Skeletal muscle satellite cell (primary cell): ENCODE data around the gene KCNA2.

Source experiments
- H3K27me3 ChIP-seq: 2 replicates; pipeline ENCODE4 v1.7.0; 2013; ENCODE audit warnings: low read length; ENCODE audit not compliant: control insufficient read depth, insufficient read depth
- H3K36me3 ChIP-seq: 2 replicates; pipeline ENCODE4 v1.7.0; 2013; ENCODE audit warnings: mild to moderate bottlenecking, control low read depth, low read length; ENCODE audit not compliant: insufficient read depth
- H3K4me1 ChIP-seq: 2 replicates; pipeline ENCODE4 v1.7.0; 2013; ENCODE audit warnings: low read length; ENCODE audit not compliant: control insufficient read depth, insufficient read depth
- H3K4me2 ChIP-seq: 2 replicates; pipeline ENCODE4 v1.7.0; 2013; ENCODE audit warnings: mild to moderate bottlenecking, low read length
- H3K4me3 ChIP-seq: 2 replicates; pipeline ENCODE4 v1.7.0; 2013; ENCODE audit warnings: low read length
- H3K9ac ChIP-seq: 2 replicates; pipeline ENCODE4 v1.7.0; 2013; ENCODE audit warnings: mild to moderate bottlenecking, low read depth, low read length, moderate library complexity
- H3K9me3 ChIP-seq: replicated peaks from 2 replicates; pipeline ENCODE4 v1.7.0; 2013; ENCODE audit warnings: mild to moderate bottlenecking, control low read depth, low read length

The KCNA2 gene

DNA sequence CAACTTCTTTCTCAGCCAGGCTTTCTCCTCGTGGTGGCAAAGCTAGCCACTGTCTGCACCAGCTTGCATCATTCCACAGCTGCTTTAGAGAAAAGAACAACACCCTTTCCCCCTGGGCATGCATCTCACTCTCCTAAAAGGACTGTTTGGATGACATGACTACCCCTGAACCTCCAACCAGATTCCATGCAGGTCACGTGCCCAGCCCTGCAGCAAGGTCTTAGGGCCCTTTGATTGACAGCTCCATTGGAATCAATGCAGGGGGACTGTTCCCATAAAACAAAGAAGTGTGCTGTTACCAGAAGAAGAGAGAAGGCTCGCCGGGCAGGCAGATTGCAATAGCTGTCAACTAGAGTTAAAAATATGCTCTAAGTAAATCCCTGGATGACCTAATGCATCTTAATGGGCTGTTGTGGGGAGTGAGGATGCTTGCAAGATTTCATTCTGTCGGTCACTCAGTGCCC lies 24.4 kb downstream of the KCNA2 start:
- H3K4me1 ChIP-seq = no peaks in the 10 kb centered on the region
- no peak overlapping the region for H3K4me3 ChIP-seq
- H3K27me3 ChIP-seq = peaks cover 18% of the 10 kb centered on the region
- H3K9me3 ChIP-seq = no peaks in the 10 kb centered on the region
- no peak overlapping the region for H3K4me2 ChIP-seq
- H3K9ac ChIP-seq = no peak overlapping the region
- no peaks in the 10 kb centered on the region for H3K36me3 ChIP-seq

DNA sequence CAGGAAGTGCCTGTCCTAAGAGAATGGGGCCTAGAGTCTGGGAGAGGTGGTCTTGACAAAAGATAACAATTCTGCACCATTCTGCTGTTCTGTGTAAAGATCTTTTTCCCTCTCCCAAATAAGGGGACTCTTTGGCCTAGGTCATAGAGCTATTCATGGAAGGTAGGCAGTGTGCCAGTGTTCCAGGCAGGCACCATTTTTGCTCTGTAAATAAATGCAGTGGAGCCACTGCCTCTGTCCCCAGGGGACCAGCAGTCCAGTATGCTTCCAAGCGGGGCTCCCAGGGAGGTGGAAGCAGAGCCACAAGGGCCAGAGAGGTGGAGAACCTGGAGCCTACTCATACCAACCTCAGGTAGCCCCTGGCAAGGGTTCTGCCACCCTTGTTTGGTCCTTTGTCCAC lies 25.9 kb downstream of the KCNA2 start:
- H3K4me3 ChIP-seq = no peak overlapping the region
- H3K9me3 ChIP-seq = no peaks in the 10 kb centered on the region
- no peak overlapping the region for H3K9ac ChIP-seq
- H3K27me3 ChIP-seq = peaks cover 18% of the 10 kb centered on the region
- no peak overlapping the region for H3K4me2 ChIP-seq
- H3K4me1 ChIP-seq = no peaks in the 10 kb centered on the region
- H3K36me3 ChIP-seq = no peaks in the 10 kb centered on the region

DNA sequence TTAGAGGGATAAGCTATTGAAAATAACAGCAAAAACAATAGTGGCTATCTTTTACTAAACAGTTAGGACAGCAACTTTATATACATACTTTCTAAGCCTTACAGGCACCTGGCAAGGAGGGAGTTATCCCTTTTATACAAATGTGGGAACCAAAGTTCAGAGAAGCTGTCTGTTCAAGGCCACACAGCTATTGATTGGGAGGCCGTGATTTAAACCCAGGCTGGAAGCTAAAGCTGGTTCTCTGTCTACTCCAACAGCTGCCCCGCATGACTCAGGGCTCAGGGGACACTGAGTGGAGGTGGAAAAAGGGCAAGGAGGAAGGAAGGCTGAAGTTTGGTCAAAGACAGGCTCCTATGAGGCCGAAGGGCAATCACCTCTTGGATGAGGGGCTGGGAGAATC lies 26.7 kb downstream of the KCNA2 start:
- Histone ChIP-seq H3K4me2 (no peak overlapping the region), H3K27me3 (peaks cover 18% of the 10 kb centered on the region), H3K4me3 (no peak overlapping the region), H3K9me3 (no peaks in the 10 kb centered on the region), H3K36me3 (no peaks in the 10 kb centered on the region), H3K9ac (no peak overlapping the region), H3K4me1 (no peaks in the 10 kb centered on the region)

DNA sequence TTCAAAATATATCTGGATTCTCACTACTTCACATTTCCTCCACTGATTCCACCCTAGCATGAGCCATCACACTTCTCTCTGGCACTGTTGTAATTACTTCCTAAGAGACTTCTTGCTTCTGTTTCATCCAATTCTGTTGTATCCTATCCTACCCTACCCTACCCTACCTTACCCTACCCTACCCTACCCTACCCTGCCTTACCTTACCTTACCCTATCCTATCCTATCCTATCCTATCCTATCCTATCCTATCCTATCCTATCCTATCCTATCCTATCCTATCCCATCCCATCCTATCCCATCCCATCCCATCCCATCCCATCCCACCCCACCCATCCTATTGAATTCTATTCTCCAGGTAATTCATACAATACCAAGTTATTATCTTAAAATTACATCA lies 29.7 kb downstream of the KCNA2 start:
- H3K27me3 ChIP-seq = peaks cover 4% of the 10 kb centered on the region
- H3K9me3 ChIP-seq = no peaks in the 10 kb centered on the region
- no peaks in the 10 kb centered on the region for H3K36me3 ChIP-seq
- no peak overlapping the region for H3K4me2 ChIP-seq
- H3K9ac ChIP-seq = no peak overlapping the region
- H3K4me3 ChIP-seq = no peak overlapping the region
- no peaks in the 10 kb centered on the region for H3K4me1 ChIP-seq

DNA sequence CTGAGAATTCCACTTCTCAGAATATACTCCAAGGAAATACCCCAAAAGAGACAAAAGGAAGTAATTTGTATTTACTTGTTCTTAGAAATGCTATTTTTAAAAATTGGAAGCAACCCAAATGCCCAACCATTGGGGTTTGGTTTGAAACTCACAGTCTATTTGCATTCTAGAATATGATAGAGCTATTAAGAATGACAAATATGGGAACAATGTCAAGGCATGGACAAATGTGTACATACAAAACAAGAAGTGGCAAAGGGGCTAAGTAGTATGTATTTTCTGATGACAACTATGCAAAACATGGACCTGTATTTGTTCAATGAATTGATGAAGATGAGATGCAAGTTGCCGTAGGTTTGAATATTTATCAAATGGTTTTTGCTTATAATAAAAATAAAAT lies 32.8 kb downstream of the KCNA2 start:
- no peaks in the 10 kb centered on the region for H3K36me3 ChIP-seq
- no peak overlapping the region for H3K4me3 ChIP-seq
- H3K4me1 ChIP-seq = no peaks in the 10 kb centered on the region
- no peak overlapping the region for H3K9ac ChIP-seq
- H3K4me2 ChIP-seq = no peak overlapping the region
- peaks cover 4% of the 10 kb centered on the region for H3K27me3 ChIP-seq
- H3K9me3 ChIP-seq = no peaks in the 10 kb centered on the region

DNA sequence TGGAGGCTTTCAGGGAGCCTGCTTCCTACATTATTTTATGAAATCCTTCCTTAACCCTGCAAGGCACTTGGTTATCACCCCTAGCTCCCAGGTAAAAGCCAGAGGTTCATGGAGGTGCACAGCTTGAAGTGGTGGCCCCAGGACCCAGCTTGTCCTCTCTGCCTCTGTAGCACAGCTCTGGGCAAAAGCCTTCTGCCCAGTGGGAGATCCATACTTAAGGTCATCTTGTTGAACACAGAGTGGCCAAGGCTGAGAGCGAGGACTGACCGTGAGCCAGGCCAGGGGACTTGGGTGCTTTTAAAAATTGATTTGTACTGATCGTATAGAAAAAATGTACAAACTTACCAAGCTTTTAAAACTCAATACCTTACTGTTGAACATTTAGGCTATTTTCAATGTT lies 33.4 kb downstream of the KCNA2 start:
- no peak overlapping the region for H3K4me2 ChIP-seq
- H3K4me1 ChIP-seq = no peaks in the 10 kb centered on the region
- H3K9me3 ChIP-seq = no peaks in the 10 kb centered on the region
- no peaks in the 10 kb centered on the region for H3K36me3 ChIP-seq
- no peak overlapping the region for H3K9ac ChIP-seq
- H3K4me3 ChIP-seq = no peak overlapping the region
- H3K27me3 ChIP-seq = peaks cover 4% of the 10 kb centered on the region

DNA sequence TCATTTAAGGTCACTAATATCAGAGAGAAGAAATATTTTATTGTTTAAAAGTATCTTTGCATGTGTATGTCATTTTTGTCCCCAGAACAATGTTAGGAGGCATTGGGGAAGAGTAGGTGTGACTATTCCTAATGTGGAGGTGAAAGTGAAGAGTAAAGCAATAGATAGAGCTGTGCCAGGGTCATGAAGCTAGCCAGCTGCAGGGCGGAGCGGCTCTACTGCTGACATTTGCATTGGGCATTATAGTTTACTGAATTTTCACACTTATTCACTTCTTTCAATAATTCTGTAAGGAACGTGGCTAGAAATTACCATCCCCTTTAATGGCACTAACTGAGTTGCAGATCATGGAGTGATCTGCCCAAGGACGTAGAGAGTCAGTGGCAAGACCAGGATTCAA lies 35.3 kb downstream of the KCNA2 start:
- no peak overlapping the region for H3K4me3 ChIP-seq
- H3K4me2 ChIP-seq = no peak overlapping the region
- no peaks in the 10 kb centered on the region for H3K9me3 ChIP-seq
- H3K4me1 ChIP-seq = no peaks in the 10 kb centered on the region
- no peaks in the 10 kb centered on the region for H3K36me3 ChIP-seq
- H3K27me3 ChIP-seq = peaks cover 4% of the 10 kb centered on the region
- H3K9ac ChIP-seq = no peak overlapping the region

DNA sequence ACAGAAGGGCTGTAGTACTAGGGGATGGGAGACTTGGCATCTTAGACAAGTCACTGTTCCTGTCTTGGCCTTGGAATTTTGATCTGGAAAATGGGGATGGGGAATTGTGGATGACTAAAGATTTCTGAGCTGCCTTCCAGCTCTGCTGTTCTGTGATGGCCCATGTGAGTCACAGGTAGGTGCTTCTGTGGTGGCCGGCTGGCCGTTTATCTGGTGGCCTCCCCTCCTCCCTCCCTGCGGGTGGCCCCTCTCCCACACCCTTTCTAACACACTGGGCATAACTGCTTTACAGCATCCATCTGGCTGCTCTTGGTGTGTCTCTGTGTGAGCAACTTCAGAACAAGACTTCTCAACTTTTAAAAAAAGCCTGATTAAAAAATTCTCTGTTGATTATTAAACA lies 35.9 kb downstream of the KCNA2 start:
- no peaks in the 10 kb centered on the region for H3K9me3 ChIP-seq
- H3K4me2 ChIP-seq = no peak overlapping the region
- H3K4me3 ChIP-seq = no peak overlapping the region
- H3K4me1 ChIP-seq = no peaks in the 10 kb centered on the region
- H3K27me3 ChIP-seq = peaks cover 4% of the 10 kb centered on the region
- H3K36me3 ChIP-seq = no peaks in the 10 kb centered on the region
- no peak overlapping the region for H3K9ac ChIP-seq

DNA sequence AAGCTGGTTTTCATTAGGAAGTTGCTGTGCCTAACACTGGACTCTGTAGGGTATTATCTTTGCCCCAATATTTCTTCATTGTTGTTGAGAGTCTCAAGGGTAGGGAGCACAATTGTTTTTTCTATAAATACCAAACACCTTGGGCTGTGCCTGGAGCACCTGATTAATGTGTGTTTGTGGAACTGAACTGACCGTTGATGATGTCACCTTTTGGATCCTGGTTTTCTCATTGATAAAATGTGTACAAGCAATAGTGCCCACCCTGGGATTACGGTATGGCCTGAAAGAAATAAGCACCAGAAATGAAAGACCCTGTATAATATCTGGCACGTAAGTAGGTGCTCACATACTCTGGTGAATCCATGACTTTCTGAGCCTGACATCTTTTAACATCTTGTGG lies 39.3 kb downstream of the KCNA2 start:
- Histone ChIP-seq H3K4me3 (no peak overlapping the region), H3K4me2 (no peak overlapping the region), H3K27me3 (peaks cover 4% of the 10 kb centered on the region), H3K36me3 (no peaks in the 10 kb centered on the region), H3K4me1 (no peaks in the 10 kb centered on the region), H3K9me3 (no peaks in the 10 kb centered on the region), H3K9ac (no peak overlapping the region)

DNA sequence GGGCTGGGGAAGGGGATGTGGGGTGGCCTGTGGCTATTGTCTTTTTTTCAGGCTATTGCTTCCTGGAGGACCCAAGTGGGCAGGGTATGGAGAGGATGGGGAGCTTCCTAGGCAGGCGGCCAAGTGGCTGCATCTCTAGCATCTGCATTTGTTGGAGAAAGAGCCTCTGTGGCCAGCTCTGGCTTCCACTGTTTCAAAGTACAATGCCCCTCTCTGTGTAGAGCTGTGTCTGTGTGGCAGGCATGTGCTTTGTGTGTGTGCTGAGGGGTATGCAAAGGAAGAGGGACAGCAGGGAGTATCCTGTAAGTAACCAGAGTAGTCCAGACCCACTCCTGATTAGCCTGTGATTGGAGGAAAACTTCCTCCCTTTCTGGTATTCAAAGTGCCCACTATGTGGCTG lies 40.6 kb downstream of the KCNA2 start:
- Histone ChIP-seq H3K27me3 (peaks cover 4% of the 10 kb centered on the region), H3K4me3 (no peak overlapping the region), H3K36me3 (no peaks in the 10 kb centered on the region), H3K9me3 (no peaks in the 10 kb centered on the region), H3K4me1 (no peaks in the 10 kb centered on the region), H3K4me2 (no peak overlapping the region), H3K9ac (no peak overlapping the region)

DNA sequence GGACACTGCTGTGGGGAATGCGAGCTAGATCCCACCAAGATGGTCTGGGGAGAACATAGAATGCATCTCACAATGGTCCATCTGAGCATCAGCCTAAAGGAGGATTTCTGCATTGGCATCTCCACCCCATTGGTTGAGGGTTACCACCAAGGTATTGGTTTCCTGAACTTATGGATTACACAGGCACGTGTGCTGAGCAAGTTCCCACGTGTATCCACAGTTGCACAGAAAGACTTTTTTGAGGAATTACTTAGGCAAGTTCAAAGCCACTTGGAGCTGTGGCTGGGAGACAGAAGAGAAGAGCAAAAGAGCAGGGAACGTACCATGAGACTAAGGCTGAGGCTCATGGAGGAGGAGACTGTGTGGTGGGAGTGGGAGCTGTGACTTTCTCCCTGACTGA lies 43.1 kb downstream of the KCNA2 start:
- Histone ChIP-seq H3K27me3 (peaks cover 3% of the 10 kb centered on the region), H3K36me3 (no peaks in the 10 kb centered on the region), H3K4me2 (no peak overlapping the region), H3K4me1 (no peaks in the 10 kb centered on the region), H3K4me3 (no peak overlapping the region), H3K9ac (no peak overlapping the region), H3K9me3 (no peaks in the 10 kb centered on the region)

DNA sequence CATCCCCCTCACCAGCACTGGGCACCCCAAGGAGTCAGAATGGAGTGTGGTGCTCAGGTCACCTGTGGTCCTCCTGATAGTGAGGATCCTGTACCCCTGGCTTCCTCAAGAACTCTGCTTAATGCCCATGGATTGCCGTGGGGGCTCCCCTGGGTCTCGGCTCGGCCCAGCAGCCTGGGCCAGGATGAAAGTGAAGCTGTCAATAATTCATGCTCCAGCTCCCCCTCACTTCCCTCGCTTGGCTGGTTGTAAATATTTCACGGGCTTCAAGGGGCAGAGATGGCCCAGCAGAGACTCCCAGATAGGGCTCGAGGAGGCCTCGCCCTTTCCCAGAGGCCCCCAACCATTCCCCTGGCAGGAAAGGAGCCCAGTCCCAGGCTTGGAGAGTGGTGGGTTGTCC lies 44.6 kb downstream of the KCNA2 start:
- H3K9me3 ChIP-seq = no peaks in the 10 kb centered on the region
- H3K4me1 ChIP-seq = no peaks in the 10 kb centered on the region
- no peak overlapping the region for H3K9ac ChIP-seq
- H3K4me3 ChIP-seq = no peak overlapping the region
- H3K36me3 ChIP-seq = no peaks in the 10 kb centered on the region
- H3K27me3 ChIP-seq = peaks cover 17% of the 10 kb centered on the region
- no peak overlapping the region for H3K4me2 ChIP-seq
